Mammary epithelial cell (primary cell): Measurements from ENCODE around the gene SOCS7.

Source experiments
- EZH2 ChIP-seq: IDR thresholded peaks from 2 replicates; pipeline ENCODE4 v1.6.1; 2012; ENCODE audit warnings: low read length, inconsistent platforms, borderline replicate concordance
- TF ChIP-seq, protein P1 (sequence below), 2 donors: IDR thresholded peaks in 1 of 2; conservative IDR thresholded peaks in 1 of 2; 2 replicates each; pipeline ENCODE4 v1.5.1; 2011 to 2012; ENCODE audit warnings: inconsistent platforms in 2 of 2, low read length in 2 of 2, mild to moderate bottlenecking in 2 of 2, control low read depth in 1 of 2, low read depth in 1 of 2; ENCODE audit not compliant: insufficient read depth in 1 of 2; ENCODE audit errors: extremely low read depth in 1 of 2

DNA sequence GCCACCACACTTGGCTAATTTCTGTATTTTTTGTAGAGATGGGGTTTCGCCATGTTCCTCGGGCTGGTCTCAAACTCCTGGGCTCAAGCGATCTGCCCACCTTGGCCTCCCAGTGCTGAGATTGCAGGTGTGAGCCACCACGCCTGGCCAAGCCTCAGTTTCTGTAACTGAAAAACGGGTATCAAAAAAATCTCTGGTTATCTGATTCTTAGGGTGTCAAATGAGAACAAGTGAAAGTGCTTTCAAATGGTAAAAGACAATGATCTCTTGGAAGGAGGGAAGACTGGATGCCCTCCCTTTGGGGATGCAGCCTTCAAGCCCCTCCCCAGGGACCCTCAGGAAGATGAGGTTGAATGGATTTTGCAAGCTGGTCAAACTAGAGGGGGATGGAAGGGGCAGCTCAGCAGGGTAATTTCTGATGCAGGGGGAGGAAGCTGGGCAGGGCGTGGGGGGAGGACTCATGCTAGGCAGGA is 98.9 kb downstream of the SOCS7 start:
- TF ChIP-seq, protein P1, sequence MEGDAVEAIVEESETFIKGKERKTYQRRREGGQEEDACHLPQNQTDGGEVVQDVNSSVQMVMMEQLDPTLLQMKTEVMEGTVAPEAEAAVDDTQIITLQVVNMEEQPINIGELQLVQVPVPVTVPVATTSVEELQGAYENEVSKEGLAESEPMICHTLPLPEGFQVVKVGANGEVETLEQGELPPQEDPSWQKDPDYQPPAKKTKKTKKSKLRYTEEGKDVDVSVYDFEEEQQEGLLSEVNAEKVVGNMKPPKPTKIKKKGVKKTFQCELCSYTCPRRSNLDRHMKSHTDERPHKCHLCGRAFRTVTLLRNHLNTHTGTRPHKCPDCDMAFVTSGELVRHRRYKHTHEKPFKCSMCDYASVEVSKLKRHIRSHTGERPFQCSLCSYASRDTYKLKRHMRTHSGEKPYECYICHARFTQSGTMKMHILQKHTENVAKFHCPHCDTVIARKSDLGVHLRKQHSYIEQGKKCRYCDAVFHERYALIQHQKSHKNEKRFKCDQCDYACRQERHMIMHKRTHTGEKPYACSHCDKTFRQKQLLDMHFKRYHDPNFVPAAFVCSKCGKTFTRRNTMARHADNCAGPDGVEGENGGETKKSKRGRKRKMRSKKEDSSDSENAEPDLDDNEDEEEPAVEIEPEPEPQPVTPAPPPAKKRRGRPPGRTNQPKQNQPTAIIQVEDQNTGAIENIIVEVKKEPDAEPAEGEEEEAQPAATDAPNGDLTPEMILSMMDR (conservative IDR thresholded peaks at IDR 0.05 in 1 of 2, IDR thresholded peaks at IDR 0.05 in 1 of 2; ENCODE audit: extremely low read depth in 1 of 2, insufficient read depth in 1 of 2, low read depth in 1 of 2, low read length in 2 of 2) = no peak
- TF ChIP-seq EZH2 = no peak
